ENCODE results near the gene CIDEB. TPM values are rescaled to one million over a fixed set of nuclear protein-coding genes. Genes with fewer than 3 reads are reported as not detected.

The CIDEB gene
- total and polyA plus RNA-seq, 9 of the 15 experiments (the other 6 are each of a cell fraction or from before 2014, with no cell fraction given): 0.03 to 0.35 (median 0.09) TPM; not detected in 3

GRCh38 chr14:24279301-24280186 lies 28.2 kb downstream of the CIDEB start (continued):
- TF ChIP-seq REST (IDR thresholded peaks at IDR 0.05; ENCODE audit: borderline replicate concordance) (no peak), REST (CRISPR knock-in tag; IDR thresholded peaks at IDR 0.05; ENCODE audit: low read depth) (no peak), COPS2 (conservative IDR thresholded peaks at IDR 0.05) (no peak), PHF21A (IDR thresholded peaks at IDR 0.05; ENCODE audit: borderline replicate concordance, low read depth) (no peak), PHB2 (IDR thresholded peaks at IDR 0.05; ENCODE audit: low read depth) (no peak), ADNP (tag; IDR thresholded peaks at IDR 0.05) (no peak), TAF15 (IDR thresholded peaks at IDR 0.05; ENCODE audit: low read depth, low read length) (no peak), HMG20B (CRISPR knock-in tag; IDR thresholded peaks at IDR 0.05) (no peak), ZNF707 (CRISPR knock-in tag; conservative IDR thresholded peaks at IDR 0.05) (no peak)
- TF ChIP-seq, protein P1, sequence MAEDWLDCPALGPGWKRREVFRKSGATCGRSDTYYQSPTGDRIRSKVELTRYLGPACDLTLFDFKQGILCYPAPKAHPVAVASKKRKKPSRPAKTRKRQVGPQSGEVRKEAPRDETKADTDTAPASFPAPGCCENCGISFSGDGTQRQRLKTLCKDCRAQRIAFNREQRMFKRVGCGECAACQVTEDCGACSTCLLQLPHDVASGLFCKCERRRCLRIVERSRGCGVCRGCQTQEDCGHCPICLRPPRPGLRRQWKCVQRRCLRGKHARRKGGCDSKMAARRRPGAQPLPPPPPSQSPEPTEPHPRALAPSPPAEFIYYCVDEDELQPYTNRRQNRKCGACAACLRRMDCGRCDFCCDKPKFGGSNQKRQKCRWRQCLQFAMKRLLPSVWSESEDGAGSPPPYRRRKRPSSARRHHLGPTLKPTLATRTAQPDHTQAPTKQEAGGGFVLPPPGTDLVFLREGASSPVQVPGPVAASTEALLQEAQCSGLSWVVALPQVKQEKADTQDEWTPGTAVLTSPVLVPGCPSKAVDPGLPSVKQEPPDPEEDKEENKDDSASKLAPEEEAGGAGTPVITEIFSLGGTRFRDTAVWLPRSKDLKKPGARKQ (CRISPR knock-in tag; IDR thresholded peaks at IDR 0.05): no peak

Measured in K562 (cell line).